Urinary bladder (tissue), 4 donors: ENCODE data around the gene LHB. TPM values are rescaled to one million over a fixed set of nuclear protein-coding genes. Genes with fewer than 3 reads are reported as not detected.
"Not testable (repeated sequence)": the region's sequence is repeated elsewhere in the genome, so short reads cannot be mapped to it uniquely, and the experiment has no call there.

ENCODE experiments used
- DNase-seq: peaks from one replicate; pipeline ENCODE4 v3.0.0-alpha.2; 2015; ENCODE audit errors: extremely low spot score
- H3K27ac ChIP-seq: one replicate; pipeline ENCODE4 v1.5.1; 2013; ENCODE audit warnings: low read depth, mild to moderate bottlenecking, moderate library complexity
- H3K36me3 ChIP-seq: one replicate; pipeline ENCODE4 v1.6.1; 2013; ENCODE audit warnings: mild to moderate bottlenecking, moderate library complexity; ENCODE audit not compliant: insufficient read depth
- H3K4me1 ChIP-seq: one replicate; pipeline ENCODE4 v1.6.1; 2013; ENCODE audit warnings: mild to moderate bottlenecking, moderate library complexity; ENCODE audit not compliant: insufficient read depth
- H3K4me3 ChIP-seq: one replicate; pipeline ENCODE4 v1.5.1; 2013; ENCODE audit warnings: low read depth, low read length
- WGBS: extraction: QIAGEN DNeasy Blood & Tissue Kit; methylation state at CpG from one replicate; pipeline ENCODE4 v1.1.7; 2013; 5-methylcytosine and 5-hydroxymethylcytosine counted together
- polyA plus RNA-seq: library from polyadenylated mRNA; stranded (reverse); fragments of 200-250 nt; gene quantifications from one replicate; pipeline ENCODE4 v1.2.3, GENCODE V29; 2013
- total RNA-seq: library from RNA; depleted of rRNA; stranded (reverse); fragments of >200 nt; gene quantifications from one replicate; pipeline ENCODE4 v1.2.3, GENCODE V29; 2014
- donor health status: healthy with polysubstance abuse.
- donor health status: healthy.

Gene LHB
- total and polyA plus RNA-seq, 2 donors = not detected

DNA sequence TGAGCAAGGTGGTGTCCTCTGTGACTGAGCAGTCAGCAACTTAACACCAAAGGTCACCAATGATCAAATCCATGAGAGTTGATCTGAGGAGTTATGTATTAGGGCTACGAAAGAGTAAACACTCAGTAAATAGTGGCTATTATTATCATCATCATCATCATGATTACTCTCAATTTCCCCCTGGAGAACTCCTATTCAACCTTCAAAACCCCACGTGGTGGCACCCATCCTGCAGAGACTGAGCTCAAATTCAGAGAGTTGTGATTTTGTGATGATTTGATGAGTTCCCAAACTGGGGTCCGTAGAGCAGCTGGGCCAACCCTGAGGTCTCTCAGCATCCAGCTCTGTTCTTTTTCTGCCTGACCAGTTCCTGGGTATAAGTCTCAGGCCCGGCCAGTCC, 32.9 kb upstream of the LHB start:
- not testable (repeated sequence) for H3K36me3 ChIP-seq, H3K4me3 ChIP-seq, DNase-seq, H3K4me1 ChIP-seq, H3K27ac ChIP-seq
- 82% methylated on average over 3 of the region's 4 CpGs for WGBS

GRCh38 chr19:49049011-49049410, 32.1 kb upstream of the LHB start, which contains the start of gene CGB8:
Gene CGB8, minus strand, starts transcription at chr19:49049111. Its CDS starts 372 bp downstream, at chr19:49048739.
- DNase-seq, H3K4me3 ChIP-seq, H3K36me3 ChIP-seq, H3K4me1 ChIP-seq, H3K27ac ChIP-seq: not testable (repeated sequence)
- 64% methylated on average over 10 of the region's 12 CpGs for WGBS

DNA sequence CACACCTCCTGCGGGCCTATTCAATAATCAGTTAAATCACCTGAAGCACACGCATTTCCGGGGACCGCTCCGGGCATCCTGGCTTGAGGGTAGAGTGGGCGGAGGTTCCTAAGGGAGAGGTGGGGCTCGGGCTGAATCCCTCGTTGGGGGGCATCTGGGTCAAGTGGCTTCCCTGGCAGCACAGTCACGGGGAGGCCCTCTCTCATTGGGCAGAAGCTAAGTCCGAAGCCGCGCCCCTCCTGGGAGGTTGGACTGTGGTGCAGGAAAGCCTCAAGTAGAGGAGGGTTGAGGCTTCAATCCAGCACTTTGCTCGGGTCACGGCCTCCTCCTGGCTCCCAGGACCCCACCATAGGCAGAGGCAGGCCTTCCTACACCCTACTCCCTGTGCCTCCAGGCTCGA, 26.7 kb upstream of the LHB start, which contains the start of gene CGB5:
Gene CGB5 (plus strand): TSS at position 301 of the 400 bp plus-strand sequence. CDS start 362 bp downstream, outside the sequence.
- not testable (repeated sequence) for H3K4me3 ChIP-seq, DNase-seq, H3K4me1 ChIP-seq, H3K27ac ChIP-seq, H3K36me3 ChIP-seq
- WGBS = 64% methylated on average over 15 of the region's 15 CpGs

GRCh38 chr19:49042666-49043065, 25.8 kb upstream of the LHB start:
- 88% methylated on average over 3 of the region's 4 CpGs for WGBS

DNA sequence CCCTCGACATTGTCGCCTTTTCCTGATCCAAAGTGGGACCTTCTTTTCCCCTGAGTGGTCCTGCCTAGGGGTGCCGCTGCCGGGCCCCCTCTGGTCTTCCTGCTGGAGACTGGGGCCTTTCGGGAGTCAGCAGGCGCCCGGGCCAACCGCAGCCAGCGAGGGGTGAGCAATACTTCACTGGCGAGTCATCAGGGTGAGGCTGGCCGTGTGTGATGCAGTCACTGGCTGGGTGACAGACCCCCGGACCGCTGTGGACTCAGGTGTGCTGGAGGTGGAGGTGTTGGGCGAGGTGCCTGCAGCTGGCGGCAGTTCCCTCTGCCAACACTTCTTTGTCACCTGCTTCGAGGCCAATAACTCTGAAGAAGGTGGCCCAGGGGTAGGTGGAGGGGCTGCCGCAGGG, 25.3 kb upstream of the LHB start:
- WGBS = 74% methylated on average over 17 of the region's 17 CpGs
- Histone ChIP-seq H3K4me3 (no peak overlapping the region), H3K4me1 (no peaks in the 10 kb centered on the region), H3K27ac (no peak overlapping the region), H3K36me3 (no peaks in the 10 kb centered on the region)
- DNase-seq = no peak

More at GRCh38 chr19:49042666-49043065, 25.8 kb upstream of the LHB start:
- not testable (repeated sequence) for H3K27ac ChIP-seq, H3K4me3 ChIP-seq, H3K36me3 ChIP-seq, H3K4me1 ChIP-seq, DNase-seq

GRCh38 chr19:49039736-49040135, 22.8 kb upstream of the LHB start:
- H3K4me3 ChIP-seq, H3K4me1 ChIP-seq, H3K36me3 ChIP-seq, DNase-seq, H3K27ac ChIP-seq: not testable (repeated sequence)
- WGBS = 67% methylated on average over 8 of the region's 9 CpGs

DNA sequence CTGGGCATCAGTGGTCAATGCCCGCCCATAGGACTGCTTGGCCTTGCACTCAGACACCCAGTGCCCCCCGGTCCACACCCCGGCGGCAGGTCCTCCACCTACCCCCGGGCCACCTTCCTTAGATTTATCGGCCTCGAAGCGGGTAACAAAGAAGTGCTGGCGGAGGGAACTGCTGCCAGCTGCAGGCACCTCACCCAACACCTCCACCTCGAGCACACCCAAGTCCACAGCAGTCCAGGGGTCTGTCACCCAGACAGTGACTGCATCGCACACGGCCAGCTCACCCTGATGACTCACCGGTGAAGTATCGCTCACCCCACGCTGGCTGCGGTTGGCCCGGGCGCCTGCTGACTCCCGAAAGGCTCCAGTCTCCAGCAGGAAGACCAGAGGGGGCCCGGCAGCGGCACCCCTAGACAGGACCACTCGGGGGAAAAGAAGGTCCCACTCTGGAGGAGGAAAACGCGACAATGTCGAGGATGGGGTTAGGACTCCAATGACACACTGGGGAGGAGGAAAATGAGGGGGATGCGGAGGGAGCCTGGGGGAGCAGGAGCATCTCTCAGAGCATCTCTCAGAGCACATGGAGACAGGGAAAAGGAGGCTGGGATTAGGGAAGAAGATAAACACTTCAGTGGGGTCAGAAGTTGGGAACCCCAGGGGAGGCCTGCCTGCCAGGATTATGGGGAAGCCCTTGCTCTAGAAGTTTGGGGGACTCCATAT, 21.8 kb upstream of the LHB start:
- not testable (repeated sequence) for DNase-seq, H3K4me3 ChIP-seq, H3K27ac ChIP-seq, H3K4me1 ChIP-seq, H3K36me3 ChIP-seq
- WGBS = 84% methylated on average over 26 of the region's 26 CpGs

DNA sequence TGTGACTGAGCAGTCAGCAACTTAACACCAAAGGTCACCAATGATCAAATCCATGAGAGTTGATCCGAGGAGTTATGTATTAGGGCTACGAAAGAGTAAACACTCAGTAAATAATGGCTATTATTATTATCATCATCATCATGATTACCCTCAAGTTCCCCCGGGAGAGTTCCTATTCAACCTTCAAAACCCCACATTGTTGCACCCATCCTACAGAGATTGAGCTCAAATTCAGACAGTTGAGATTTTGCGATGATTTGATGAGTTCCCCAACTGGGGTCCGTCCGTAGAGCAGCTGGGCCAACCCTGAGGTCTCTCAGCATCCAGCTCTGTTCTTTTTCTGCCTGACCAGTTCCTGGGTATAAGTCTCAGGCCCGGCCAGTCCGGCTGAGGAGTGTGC, 21.2 kb upstream of the LHB start:
- H3K4me3 ChIP-seq, H3K27ac ChIP-seq, H3K4me1 ChIP-seq, DNase-seq, H3K36me3 ChIP-seq: not testable (repeated sequence)
- 87% methylated on average over 8 of the region's 8 CpGs for WGBS

- H3K27ac ChIP-seq, DNase-seq, H3K4me3 ChIP-seq, H3K4me1 ChIP-seq, H3K36me3 ChIP-seq: not testable (repeated sequence)
- 50% methylated on average over 18 of the region's 18 CpGs for WGBS
Measured at GRCh38 chr19:49036815-49037214, 19.9 kb upstream of the LHB start, which contains the start of gene CGB1. Gene CGB1, minus strand, starts transcription at chr19:49036895. Its CDS starts 184 bp downstream, at chr19:49036711.

DNA sequence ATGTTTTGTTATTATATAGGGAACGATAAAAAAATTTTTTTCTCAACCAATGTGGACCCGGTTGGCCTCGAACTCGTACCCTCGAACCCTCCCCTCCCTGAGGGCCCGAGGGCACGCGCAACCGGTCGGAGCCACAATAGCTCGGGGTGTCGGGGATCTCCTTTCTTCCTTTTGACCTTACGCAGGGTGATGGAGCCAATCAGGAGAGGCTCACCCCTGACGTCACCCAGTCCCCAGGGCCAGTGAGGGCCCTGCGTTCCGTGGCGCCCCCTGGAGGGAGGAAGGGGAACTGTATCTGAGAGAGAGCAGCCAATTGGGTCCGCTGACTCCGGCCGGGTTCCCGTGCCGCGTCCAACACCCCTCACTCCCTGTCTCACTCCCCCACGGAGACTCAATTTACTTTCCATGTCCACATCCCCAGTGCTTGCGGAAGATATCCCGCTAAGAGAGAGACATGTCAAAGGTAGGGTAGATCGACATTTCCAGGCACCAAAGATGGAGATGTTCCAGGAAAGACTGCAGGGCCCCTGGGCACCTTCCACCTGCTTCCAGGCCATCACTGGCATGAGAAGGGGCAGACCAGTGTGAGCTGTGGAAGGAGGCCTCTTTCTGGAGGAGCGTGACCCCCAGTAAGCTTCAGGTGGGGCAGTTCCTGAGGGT, 14.9 kb upstream of the LHB start, which contains the start of gene CGB2:
Gene CGB2 (plus strand): TSS at position 249 of the 660 bp plus-strand sequence. CDS start 206 bp downstream, at position 455.
- WGBS = 32% methylated on average over 28 of the region's 28 CpGs
- H3K4me3 ChIP-seq, DNase-seq, H3K4me1 ChIP-seq, H3K36me3 ChIP-seq, H3K27ac ChIP-seq: not testable (repeated sequence)

GRCh38 chr19:49030323-49030722, 13.4 kb upstream of the LHB start:
- 91% methylated on average over 6 of the region's 8 CpGs for WGBS
- not testable (repeated sequence) for H3K4me1 ChIP-seq, DNase-seq

DNA sequence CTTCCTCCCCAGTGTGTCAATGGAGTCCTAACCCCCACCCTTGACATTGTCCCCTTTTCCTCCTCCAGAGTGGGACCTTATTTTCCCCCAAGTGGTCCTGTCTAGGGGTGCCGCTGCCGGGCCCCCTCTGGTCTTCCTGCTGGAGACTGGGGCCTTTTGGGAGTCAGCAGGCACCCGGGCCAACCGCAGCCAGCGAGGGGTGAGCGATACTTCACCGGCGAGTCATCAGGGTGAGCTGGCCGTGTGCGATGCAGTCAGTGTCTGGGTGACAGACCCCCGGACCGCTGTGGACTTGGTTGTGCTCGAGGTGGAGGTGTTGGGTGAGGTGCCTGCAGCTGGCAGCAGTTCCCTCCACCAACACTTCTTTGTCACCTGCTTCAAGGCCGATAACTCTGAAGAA, 12.9 kb upstream of the LHB start:
- not testable (repeated sequence) for DNase-seq, H3K4me3 ChIP-seq, H3K27ac ChIP-seq, H3K36me3 ChIP-seq, H3K4me1 ChIP-seq
- WGBS = 83% methylated on average over 14 of the region's 14 CpGs

More at GRCh38 chr19:49030323-49030722, 13.4 kb upstream of the LHB start:
- H3K4me3 ChIP-seq, H3K27ac ChIP-seq, H3K36me3 ChIP-seq: not testable (repeated sequence)

DNA sequence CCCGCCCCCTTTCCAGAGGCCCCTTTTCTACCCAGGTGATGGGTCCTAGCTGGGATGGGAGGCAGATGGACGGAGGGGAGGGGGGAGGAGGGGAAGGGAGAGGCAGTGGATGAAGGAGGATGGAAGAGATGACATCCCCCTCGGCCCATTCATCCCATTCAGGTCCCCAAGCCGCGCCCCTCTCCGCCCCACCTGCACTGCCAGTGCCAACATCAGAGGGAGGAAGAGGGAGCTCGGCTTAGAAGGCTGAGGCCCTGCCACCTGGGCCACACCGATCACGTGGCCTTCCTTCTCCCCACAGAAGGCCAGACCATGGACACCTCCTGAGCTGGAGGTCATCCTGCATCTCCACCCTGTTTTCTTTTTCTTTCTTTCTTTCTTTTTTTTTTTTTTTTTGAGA, 11.8 kb upstream of the LHB start:
- DNase-seq, H3K27ac ChIP-seq, H3K4me1 ChIP-seq, H3K36me3 ChIP-seq, H3K4me3 ChIP-seq: not testable (repeated sequence)
- 74% methylated on average over 9 of the region's 9 CpGs for WGBS

DNA sequence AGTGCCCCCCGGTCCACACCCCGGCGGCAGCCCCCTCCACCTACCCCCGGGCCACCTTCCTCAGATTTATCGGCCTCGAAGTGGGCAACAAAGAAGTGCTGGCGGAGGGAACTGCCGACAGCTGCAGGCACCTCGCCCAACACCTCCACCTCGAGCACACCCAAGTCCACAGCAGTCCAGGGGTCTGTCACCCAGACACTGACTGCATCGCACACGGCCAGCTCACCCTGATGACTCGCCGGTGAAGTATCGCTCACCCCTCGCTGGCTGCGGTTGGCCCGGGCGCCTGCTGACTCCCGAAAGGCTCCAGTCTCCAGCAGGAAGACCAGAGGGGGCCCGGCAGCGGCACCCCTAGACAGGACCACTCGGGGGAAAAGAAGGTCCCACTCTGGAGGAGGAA, 8.7 kb upstream of the LHB start:
- not testable (repeated sequence) for H3K27ac ChIP-seq, H3K4me1 ChIP-seq, H3K4me3 ChIP-seq, H3K36me3 ChIP-seq, DNase-seq
- WGBS = 75% methylated on average over 23 of the region's 23 CpGs
